ENCODE data around the gene PIGK. TPM values are rescaled to one million over a fixed set of nuclear protein-coding genes. Genes with fewer than 3 reads are reported as not detected.

The PIGK gene
- total RNA-seq, 2 donors from 2014 or later: 21.4 to 27.1 TPM

DNA sequence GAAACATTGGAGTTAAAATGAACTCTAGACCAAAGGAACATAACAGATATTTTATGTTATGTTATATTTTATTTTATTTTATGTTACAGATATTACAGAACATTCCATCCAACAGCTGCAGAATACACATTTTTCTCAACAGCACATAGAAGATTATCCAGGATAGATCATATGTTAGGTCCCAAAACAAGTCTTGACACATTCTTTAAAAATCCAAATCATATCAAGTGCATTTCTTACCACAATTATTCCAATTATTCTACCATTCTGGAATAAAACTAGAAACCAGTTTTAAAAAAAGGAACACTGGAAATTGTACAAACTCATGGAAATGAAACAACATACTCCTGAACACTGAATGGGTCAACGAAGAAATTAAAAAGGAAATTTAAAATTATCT is 30.9 kb upstream of the PIGK start:
- no peak overlapping the region for H3K9ac ChIP-seq (ENCODE audit: low read depth in 2 of 2, low read length in 2 of 2)
- TF ChIP-seq CTCF (IDR thresholded peaks at IDR 0.05): no peak
- no peak overlapping the region for H3K4me3 ChIP-seq
- intact Hi-C loops (cut with DNase I): no loop called here
- no peaks in the 10 kb centered on the region for H3K4me1 ChIP-seq
- no peaks in the 10 kb centered on the region for H3K36me3 ChIP-seq
- H3K9me3 ChIP-seq: no peaks in the 10 kb centered on the region
- no peak overlapping the region for H3K27ac ChIP-seq
- no peaks in the 10 kb centered on the region for H3K27me3 ChIP-seq
- DNase-seq: no peak

DNA sequence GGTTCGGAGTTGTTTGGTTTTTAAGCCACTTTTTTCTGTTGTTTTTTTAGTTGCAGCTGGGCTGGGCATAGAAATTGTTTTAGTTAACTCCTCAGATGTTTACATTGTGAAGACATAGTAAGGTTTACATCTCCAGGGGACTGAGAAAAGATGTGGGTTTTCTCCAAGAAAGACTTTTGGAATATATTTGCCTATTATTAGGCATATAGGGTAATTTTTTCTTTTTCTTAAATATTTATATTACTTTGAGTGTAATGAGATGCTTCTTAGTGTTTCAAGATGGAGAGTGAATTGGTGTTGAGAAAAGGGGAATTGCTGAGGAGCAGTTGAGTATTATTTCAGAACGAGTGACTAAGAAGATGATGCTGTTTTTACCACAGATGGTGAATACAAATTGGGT is 26.6 kb upstream of the PIGK start:
- H3K27me3 ChIP-seq: no peaks in the 10 kb centered on the region
- intact Hi-C loops (cut with DNase I): no loop called here
- H3K9me3 ChIP-seq: no peaks in the 10 kb centered on the region
- H3K4me3 ChIP-seq: no peak overlapping the region
- no peak overlapping the region for H3K9ac ChIP-seq (ENCODE audit: low read depth in 2 of 2, low read length in 2 of 2)
- TF ChIP-seq CTCF (IDR thresholded peaks at IDR 0.05): no peak
- H3K36me3 ChIP-seq: no peaks in the 10 kb centered on the region
- no peak for DNase-seq
- no peaks in the 10 kb centered on the region for H3K4me1 ChIP-seq
- no peak overlapping the region for H3K27ac ChIP-seq

DNA sequence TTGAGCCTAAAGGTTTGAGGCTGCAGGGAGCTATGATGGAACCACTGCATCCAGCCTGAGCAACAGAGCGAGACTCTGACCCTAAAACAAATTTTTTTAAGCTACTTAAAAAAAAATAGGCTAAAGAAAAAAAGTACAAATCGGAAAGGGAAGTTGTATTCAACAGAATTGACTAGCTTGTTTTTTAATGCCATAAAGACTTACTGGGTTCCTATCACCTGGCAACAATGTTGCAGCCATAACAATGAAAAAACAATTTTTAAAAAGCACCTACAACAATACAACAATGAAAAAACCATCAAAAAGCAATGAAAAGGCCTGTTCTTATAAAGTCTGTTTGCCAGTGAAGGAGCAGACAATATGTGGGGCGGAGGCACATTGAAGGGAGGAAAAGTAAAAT is 20.1 kb upstream of the PIGK start:
- Histone ChIP-seq H3K9me3 (no peaks in the 10 kb centered on the region), H3K4me1 (no peaks in the 10 kb centered on the region), H3K9ac (ENCODE audit: low read depth in 2 of 2, low read length in 2 of 2) (no peak overlapping the region), H3K27me3 (no peaks in the 10 kb centered on the region), H3K27ac (no peak overlapping the region), H3K4me3 (no peak overlapping the region), H3K36me3 (no peaks in the 10 kb centered on the region)
- DNase-seq: no peak
- intact Hi-C loops (cut with DNase I): no loop called here
- TF ChIP-seq CTCF (IDR thresholded peaks at IDR 0.05): no peak

DNA sequence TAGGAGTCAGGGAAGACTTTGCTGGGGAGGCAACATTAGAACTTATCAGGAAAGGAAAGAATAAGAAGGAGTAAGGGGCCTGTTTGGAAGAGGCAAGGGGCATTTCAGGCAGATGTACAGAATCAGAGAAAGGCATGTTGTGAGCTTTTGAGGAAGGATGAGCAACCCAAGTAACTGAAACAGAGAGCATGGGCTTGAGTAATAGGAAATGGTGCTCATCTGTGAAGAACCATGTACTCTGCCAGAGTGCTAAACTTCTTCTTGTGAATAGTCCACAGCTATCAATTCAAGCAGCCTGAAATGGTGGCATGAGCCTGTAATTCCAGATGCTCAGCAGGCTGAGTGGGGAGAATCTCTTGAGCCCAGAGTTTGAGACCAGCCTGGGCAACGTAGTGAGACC is 19.2 kb upstream of the PIGK start:
- no peak for TF ChIP-seq CTCF (IDR thresholded peaks at IDR 0.05)
- no peak overlapping the region for H3K27ac ChIP-seq
- no peak overlapping the region for H3K4me3 ChIP-seq
- no peaks in the 10 kb centered on the region for H3K9me3 ChIP-seq
- intact Hi-C loops (cut with DNase I): no loop called here
- no peaks in the 10 kb centered on the region for H3K36me3 ChIP-seq
- H3K27me3 ChIP-seq: no peaks in the 10 kb centered on the region
- DNase-seq: no peak
- no peaks in the 10 kb centered on the region for H3K4me1 ChIP-seq
- H3K9ac ChIP-seq (ENCODE audit: low read depth in 2 of 2, low read length in 2 of 2): no peak overlapping the region

DNA sequence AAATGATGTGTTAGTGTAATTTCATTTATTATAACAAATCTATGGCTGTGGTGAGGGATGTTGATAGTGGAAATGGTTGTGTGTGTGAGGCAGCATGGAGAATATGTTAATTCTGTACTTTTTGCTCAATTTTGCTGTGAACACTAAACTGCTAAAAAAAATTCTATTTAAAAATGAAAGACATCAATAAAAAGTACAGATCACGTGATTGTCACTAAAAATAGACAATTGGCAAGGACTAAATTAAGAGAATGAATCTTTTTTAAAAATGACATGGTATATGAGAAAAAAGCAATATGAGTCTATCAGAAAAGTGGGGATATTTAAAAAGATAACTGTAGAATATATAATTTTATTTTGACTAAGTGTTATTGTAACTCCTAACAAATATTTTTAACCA is 15.7 kb upstream of the PIGK start:
- Histone ChIP-seq H3K9ac (ENCODE audit: low read depth in 2 of 2, low read length in 2 of 2) (no peak overlapping the region), H3K36me3 (no peaks in the 10 kb centered on the region), H3K27ac (no peak overlapping the region), H3K4me3 (no peak overlapping the region), H3K9me3 (no peaks in the 10 kb centered on the region), H3K4me1 (no peaks in the 10 kb centered on the region), H3K27me3 (no peaks in the 10 kb centered on the region)
- intact Hi-C loops (cut with DNase I): no loop called here
- TF ChIP-seq CTCF (IDR thresholded peaks at IDR 0.05): no peak
- DNase-seq: no peak

GRCh38 chr1:77234096-77234495 is 14.9 kb upstream of the PIGK start:
- intact Hi-C loops (cut with DNase I): no loop called here
- TF ChIP-seq CTCF (IDR thresholded peaks at IDR 0.05): no peak
- DNase-seq: no peak
- H3K9ac ChIP-seq (ENCODE audit: low read depth in 2 of 2, low read length in 2 of 2): no peak overlapping the region
- H3K4me1 ChIP-seq: no peaks in the 10 kb centered on the region
- no peaks in the 10 kb centered on the region for H3K9me3 ChIP-seq
- no peak overlapping the region for H3K27ac ChIP-seq
- no peaks in the 10 kb centered on the region for H3K36me3 ChIP-seq
- no peaks in the 10 kb centered on the region for H3K27me3 ChIP-seq
- no peak overlapping the region for H3K4me3 ChIP-seq

All from colonic mucosa (tissue), 4 donors.